CD4-positive, alpha-beta T cell treated with Interleukin-17A for 1 hour (primary cell): ENCODE results near the gene KCNT1.

ENCODE experiments used
- DNase-seq: peaks from one replicate; pipeline ENCODE4 v3.0.0-alpha.2; 2020

KCNT1 gene

GRCh38 chr9:135804581-135805421 lies 102.8 kb downstream of the KCNT1 start:
- no peak for DNase-seq

GRCh38 chr9:135805422-135806022 lies 103.5 kb downstream of the KCNT1 start:
- DNase-seq: no peak

- no peak for DNase-seq
Measured at GRCh38 chr9:135809166-135809565, 107.2 kb downstream of the KCNT1 start.

GRCh38 chr9:135810806-135811575 lies 109.0 kb downstream of the KCNT1 start:
- no peak for DNase-seq

- no peak for DNase-seq
Measured at GRCh38 chr9:135811801-135812200, 109.8 kb downstream of the KCNT1 start.

GRCh38 chr9:135812961-135813360 lies 111.0 kb downstream of the KCNT1 start:
- no peak for DNase-seq

GRCh38 chr9:135813671-135814290 lies 111.8 kb downstream of the KCNT1 start:
- DNase-seq: no peak

GRCh38 chr9:135814421-135815095 lies 112.6 kb downstream of the KCNT1 start:
- DNase-seq: no peak

GRCh38 chr9:135815413-135815812 lies 113.4 kb downstream of the KCNT1 start:
- DNase-seq: no peak

- DNase-seq: no peak
Measured at GRCh38 chr9:135815830-135816650, 114.1 kb downstream of the KCNT1 start.

- no peak for DNase-seq
Measured at GRCh38 chr9:135816651-135816970, 114.6 kb downstream of the KCNT1 start.

- DNase-seq: no peak
Measured at GRCh38 chr9:135817951-135818717, 116.1 kb downstream of the KCNT1 start.

GRCh38 chr9:135818718-135819475 lies 116.9 kb downstream of the KCNT1 start:
- DNase-seq: no peak

GRCh38 chr9:135819905-135820304 lies 117.9 kb downstream of the KCNT1 start:
- no peak for DNase-seq

- no peak for DNase-seq
Measured at GRCh38 chr9:135820661-135821060, 118.7 kb downstream of the KCNT1 start.

GRCh38 chr9:135821116-135821515 lies 119.1 kb downstream of the KCNT1 start:
- DNase-seq: no peak

- no peak for DNase-seq
Measured at GRCh38 chr9:135821733-135822373, 119.9 kb downstream of the KCNT1 start.

GRCh38 chr9:135822374-135822755 lies 120.4 kb downstream of the KCNT1 start:
- DNase-seq: no peak

GRCh38 chr9:135823036-135823435 lies 121.1 kb downstream of the KCNT1 start:
- no peak for DNase-seq
